GM18909 (cell line): ENCODE results near the gene MOGAT1.
A peak's percentile ranks its signal among the peaks of the same experiment; 100 is the strongest.
"Not testable (repeated sequence)": the region's sequence is repeated elsewhere in the genome, so short reads cannot be mapped to it uniquely, and the experiment has no call there.

Experiments used
- ATAC-seq: cut with Tn5 transposase; IDR thresholded peaks from one replicate; pipeline ENCODE4 v1.9.1; 2021; ENCODE audit warnings: mild to moderate bottlenecking; ENCODE audit not compliant: unreplicated experiment, poor library complexity

The MOGAT1 gene

DNA sequence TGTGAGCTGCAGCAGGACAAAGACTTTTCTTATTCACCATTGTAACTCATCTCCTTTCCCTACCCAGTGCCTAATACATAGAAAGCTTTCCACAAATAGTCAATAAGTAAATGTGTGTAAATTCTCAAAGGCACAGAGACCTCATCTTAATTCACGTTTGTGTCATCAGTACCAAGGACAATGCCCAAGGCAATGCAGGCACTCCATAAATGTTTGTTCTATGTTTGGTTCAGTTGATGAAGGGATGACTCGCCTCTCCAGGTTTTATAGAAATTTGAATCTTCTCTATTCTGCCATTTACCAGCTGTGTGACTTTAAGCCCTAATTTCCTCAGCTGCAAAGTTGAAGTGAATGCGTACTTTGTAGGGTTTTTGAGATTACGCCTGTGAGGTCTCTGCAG lies 2.1 kb upstream of the MOGAT1 start:
- ATAC-seq = no peak

GRCh38 chr2:222670191-222671038 lies 1.0 kb upstream of the MOGAT1 start:
- no peak for ATAC-seq

DNA sequence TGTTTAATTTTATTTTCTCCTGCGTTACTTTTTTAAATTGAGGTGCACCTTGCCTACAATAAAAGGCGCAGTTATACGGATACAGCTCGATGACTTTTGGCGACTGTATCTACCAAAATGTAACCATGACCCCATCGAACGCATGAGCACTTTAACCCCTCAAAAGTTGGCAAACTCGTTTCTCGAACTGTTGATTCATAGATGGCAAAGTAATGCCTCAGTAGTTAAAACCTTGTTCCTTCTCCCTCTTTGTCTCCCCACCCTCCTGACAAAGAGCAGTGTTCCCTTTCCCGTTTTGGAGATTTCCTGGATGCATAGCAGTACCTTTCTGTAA lies 577 bp downstream of the MOGAT1 start:
- no peak for ATAC-seq

- ATAC-seq = no peak
These were observed 1.8 kb downstream of the MOGAT1 start for GRCh38 chr2:222673273-222673672.

DNA sequence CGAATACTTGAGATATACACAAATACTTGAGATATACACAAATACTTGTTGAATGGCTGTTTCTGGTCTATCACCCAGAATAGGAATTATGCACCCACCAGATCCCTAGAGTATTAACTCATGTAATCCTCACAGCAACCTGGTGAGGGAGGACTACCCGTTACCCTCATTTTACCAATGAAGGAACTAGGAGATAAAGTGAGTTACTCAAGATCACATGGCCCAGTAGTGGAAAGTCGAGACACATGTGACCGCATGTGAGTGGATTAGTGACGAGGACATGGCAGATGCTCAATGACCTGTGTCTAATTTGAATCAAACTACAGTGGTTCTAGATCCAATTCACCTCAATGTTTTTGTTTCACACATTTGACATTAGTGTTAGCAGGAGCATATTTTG lies 2.4 kb downstream of the MOGAT1 start:
- no peak for ATAC-seq

DNA sequence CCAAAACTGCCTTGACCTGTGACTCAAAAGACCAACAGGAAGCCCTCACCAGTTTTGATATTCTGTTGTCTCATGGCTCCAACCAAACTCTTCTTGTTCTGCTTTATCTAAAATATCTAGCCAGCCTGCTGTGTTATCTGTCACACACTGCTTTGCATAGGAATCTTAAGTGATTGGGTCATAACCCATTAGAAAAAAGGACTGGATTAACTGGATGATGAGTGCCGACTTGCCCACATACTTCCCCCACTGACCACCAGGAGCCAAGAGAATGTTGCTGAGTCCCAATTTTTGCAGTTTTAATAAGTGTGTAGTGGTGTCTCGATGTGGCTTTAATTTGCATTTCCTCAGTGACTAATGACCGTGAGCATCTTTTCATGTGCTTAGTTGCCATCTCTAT lies 6.5 kb downstream of the MOGAT1 start:
- no peak for ATAC-seq

DNA sequence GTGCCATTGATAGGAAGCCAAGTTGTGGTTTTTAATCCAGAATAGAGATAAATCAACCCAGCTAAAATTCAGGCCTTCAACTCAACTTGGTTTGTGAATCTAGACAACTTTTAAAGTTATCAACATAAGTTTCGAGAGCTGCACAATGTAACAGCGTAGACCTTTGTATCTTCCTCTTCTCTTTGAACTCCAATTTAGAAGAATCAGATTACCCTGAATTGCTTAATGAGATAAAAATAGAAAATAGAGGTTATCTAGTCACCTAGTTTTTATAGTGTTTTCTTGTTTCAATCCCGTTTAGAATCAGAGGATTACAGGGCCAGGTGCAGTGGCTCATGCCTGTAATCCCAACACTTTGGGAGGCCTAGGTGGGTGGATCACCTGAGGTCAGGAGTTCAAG lies 12.3 kb downstream of the MOGAT1 start:
- ATAC-seq = no peak

DNA sequence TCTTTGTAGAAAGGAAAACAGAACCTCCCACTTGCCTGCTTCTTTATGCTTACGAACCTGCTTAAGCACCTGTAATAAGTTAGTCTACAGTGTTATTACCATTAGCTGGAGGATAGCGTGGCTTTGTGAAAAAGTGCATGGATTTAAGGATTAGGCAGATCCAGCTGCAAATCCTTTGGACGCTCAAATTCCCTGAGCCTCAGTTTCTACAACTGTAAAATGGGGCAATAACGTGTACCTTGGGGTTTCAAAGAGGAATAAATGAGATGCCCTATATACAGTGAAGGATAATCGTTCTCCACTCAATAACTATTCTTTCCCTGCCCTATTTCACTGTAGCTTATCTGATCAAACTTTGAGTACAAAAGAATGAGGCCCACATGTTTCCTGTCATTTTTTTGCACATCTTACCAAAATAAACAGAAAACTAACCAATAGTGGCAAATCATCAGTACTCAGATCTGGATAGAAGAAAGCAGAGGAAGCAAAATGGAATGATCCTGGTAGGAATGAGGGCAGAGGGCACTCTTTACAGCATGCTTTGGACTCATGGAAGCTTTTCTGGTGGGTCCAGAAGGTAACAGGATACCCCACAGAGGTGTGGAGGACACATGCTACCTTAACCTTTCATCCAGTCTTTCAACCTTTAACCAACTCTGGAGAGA lies 14.8 kb downstream of the MOGAT1 start:
- ATAC-seq = no peak

GRCh38 chr2:222688917-222689316 lies 17.5 kb downstream of the MOGAT1 start:
- ATAC-seq = no peak

DNA sequence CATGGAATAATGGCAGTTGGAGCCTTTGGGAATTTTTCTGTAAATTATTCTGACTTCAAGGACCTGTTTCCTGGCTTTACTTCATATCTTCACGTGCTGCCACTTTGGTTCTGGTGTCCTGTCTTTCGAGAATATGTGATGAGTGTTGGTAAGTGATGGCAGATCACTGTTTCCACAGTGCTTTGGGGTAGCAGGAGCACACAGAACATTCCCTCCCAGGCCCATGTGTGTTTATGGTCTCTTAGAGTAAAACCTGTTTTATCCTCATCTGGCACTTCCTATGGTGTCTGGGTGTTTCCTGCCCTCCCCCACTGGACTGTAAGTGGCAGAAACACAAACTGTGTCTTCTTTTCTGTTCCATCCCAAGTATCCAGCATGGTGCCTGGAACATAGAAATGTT lies 17.9 kb downstream of the MOGAT1 start:
- ATAC-seq = no peak

DNA sequence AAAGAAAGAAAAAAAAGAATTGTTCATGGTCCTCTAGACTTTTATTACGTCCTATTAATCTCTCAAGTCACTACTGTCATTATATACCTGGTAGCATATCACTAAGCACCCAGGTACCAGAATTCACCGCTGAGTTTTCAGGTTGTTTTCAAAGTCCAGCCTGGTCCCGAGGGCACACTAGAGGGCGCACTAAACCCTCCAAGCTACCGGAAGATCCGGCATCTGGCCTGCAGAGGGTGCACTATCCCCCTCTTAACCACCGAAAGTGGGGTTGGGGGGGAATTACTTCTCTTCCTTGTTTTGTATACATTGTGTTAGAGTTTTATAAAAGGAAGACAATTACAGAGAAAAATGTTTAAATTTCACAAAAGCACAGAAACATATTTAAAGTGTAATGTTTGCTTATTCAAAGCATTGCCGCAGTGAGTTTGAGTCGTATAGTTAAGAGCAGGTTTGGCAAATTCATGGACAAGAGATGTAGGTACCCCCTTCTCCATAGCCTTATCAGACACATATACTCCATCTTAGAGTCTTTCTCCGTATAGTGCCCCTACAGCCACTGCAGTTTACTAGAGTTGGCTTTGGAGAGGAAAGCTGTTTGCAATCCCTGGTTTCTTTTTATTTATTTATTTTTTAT lies 19.2 kb downstream of the MOGAT1 start:
- peak; percentile 95 for ATAC-seq

DNA sequence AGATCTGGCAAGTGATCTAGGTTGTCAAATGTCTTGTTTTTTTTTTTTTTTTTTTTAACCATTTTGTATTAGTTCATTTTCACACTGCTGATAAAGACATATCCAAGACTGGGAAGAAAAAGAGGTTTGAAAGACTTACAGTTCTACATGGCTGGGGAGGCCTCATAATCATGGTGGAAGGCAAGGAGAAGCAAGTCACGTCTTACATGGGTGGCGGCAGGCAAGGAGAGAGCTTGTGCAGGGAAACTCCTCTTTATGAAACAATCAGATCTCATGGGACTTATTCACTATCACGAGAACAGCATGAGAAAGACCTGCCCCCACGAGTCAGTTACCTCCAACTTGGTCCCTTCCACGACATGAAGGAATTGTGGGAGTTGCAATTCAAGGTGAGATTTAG lies 22.0 kb downstream of the MOGAT1 start:
- ATAC-seq = not testable (repeated sequence)

DNA sequence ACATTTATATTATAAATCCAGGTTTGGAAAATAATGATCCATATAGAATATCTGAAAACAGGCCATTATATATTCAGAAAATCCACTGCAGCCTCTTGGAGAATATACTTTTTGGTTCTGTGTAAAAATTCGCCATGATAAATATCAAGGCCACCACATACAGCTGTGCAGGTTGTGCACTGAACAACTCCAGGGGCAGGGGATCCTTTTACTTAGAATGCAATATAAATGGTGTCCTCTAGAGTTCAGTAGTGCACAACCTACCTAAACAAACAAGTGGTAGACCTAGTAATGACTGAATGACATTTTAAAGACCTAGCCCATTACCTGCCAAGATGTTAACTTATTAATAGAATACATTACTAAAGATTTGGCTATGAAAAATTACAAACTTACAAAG lies 22.4 kb downstream of the MOGAT1 start:
- peak; percentile 74 for ATAC-seq

DNA sequence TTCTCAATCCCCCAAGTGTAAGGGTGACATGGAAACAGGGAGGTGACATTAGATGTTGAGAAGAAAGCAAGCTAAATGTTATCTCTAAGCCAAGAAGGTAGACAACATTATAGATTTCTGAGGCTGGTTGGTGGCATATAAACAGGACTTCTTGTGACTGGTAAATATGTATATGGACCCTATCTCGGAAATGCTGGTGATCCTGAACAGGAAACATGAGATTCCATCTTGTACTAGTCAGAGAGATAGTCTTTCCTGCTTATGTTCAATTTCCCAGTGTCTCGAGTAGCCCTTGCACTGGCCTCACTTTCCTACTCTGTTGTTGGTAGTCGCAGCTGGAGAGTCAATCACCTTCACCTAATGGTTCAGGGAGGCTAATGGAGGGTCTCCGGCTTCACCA lies 26.8 kb downstream of the MOGAT1 start:
- ATAC-seq = no peak

- ATAC-seq = no peak
These were observed 29.8 kb downstream of the MOGAT1 start for GRCh38 chr2:222701233-222701632.

DNA sequence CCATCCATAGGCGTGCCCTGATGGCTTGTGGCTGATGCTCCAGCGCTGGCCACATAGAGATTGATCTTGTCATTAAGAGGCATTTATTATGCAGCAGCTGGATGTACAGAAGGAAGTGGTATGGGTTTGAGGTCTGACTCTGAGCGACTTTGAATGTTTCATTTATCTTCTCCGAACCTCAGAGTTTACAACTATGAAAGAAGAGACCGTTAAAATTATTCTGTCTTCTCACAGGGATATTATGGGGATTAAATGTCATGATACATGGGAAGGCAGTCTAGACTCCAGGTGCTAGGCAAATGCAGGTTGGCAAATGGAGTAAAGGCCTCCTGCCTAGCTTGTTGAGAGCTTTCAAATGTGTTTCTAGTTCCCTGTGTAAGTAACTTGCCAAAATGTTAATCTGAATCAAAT lies 30.3 kb downstream of the MOGAT1 start:
- no peak for ATAC-seq

DNA sequence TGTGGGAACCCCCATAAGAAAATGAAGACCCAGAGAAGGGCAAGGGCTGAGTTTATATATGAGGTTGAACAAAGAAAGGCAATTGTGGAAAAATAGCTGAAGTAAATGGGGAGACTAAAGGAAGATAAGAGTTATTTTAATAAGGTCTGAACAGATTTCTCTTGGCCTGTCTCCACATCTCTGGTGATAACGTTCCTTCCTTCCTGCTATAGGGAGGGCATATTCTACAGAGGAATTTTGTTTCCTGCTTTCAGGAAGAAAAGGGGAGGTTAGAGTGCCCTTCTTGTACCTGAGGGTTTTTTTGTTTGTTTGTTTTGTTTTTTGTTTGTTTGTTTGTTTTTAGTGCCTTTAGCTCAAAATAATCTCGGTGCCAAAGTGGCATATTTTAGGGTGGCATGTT lies 31.6 kb downstream of the MOGAT1 start:
- no peak for ATAC-seq

DNA sequence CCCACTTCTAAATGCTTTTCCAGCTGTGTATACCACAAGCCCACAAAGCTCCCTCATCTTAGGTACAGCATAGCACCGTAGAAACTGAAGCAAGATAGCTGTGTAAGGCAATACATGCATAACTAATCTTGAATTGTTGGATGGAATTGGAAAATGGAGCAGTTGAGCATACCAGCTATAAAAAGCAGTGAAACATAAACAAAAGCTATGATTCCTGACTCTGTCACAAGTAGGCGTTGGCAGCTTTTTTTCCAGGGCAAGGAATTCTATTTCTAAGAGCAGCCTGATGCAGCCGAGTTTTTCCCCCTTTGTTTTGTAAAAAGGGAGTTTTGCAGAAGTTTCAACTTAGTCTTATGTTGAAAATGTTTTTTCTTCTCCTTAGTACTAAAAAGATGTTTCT lies 32.4 kb downstream of the MOGAT1 start:
- ATAC-seq = no peak

- no peak for ATAC-seq
These were observed 35.2 kb downstream of the MOGAT1 start for GRCh38 chr2:222706616-222707015.

DNA sequence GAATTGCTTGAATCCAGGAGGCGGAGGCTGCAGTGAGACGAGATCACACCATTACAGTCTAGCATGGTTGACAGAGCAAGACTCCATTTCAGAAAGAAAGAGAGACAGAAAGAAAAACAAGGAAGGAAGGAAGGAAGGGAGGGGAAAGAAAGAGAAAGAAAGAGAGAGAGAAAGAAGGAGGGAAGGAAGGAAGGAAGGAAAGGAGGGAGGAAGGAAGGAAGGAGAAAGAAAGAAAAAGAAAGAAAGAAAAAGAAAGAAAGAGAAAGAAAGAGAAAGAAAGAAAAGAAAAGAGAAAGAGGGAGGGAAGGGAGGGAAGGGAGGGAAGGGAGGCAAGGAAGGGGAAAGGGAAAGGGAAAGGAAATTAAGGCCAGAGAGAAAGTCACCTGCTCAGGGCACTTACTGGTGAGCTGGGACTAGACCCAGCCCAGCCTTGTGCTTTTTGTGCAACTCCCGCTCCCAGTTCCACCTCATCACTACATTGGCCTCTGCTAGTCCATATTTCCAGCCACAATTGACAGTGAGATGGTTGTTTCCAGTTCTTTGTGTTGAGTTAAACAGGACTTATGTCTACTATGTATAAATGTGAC lies 35.7 kb downstream of the MOGAT1 start:
- ATAC-seq = no peak

GRCh38 chr2:222707689-222708273 lies 36.3 kb downstream of the MOGAT1 start:
- peak; percentile 46 for ATAC-seq
